Mucosa of gallbladder (tissue), 1 donor: ENCODE data around the gene BTLA. TPM values are rescaled to one million over a fixed set of nuclear protein-coding genes. Genes with fewer than 3 reads are reported as not detected.
"Not testable (repeated sequence)": the region's sequence is repeated elsewhere in the genome, so short reads cannot be mapped to it uniquely, and the experiment has no call there.

Experiments
- DNase-seq: peaks from one replicate; pipeline ENCODE4 v3.0.0-alpha.2; 2020; ENCODE audit warnings: low spot score
- total RNA-seq: library from RNA; stranded (reverse); gene quantifications from one replicate; pipeline ENCODE4 v1.2.1, GENCODE V29; 2021
- donor health status: DM: no; HTN: no; CAD: no.

The BTLA gene
- total RNA-seq, 1 donor from 2014 or later, result 0.81 TPM

DNA sequence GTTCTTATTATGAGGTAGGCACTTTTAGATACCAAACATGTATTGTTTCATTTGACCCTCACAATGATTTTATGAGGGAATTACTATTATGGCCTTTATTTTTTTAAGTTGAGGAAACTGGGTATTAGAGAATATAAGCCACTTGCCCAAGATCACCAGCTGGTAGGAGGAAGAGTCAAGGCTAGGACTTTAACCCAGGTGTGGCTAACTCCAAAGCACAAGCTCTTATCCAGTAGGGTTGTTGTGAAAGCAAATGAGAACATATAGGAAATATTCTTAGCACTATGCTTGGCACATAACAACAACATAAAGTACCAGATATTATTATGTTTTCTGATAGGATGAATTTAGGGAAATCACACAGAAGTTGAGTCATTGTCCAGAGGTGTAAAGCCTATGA is 7.9 kb downstream of the BTLA start:
- no peak for DNase-seq

DNA sequence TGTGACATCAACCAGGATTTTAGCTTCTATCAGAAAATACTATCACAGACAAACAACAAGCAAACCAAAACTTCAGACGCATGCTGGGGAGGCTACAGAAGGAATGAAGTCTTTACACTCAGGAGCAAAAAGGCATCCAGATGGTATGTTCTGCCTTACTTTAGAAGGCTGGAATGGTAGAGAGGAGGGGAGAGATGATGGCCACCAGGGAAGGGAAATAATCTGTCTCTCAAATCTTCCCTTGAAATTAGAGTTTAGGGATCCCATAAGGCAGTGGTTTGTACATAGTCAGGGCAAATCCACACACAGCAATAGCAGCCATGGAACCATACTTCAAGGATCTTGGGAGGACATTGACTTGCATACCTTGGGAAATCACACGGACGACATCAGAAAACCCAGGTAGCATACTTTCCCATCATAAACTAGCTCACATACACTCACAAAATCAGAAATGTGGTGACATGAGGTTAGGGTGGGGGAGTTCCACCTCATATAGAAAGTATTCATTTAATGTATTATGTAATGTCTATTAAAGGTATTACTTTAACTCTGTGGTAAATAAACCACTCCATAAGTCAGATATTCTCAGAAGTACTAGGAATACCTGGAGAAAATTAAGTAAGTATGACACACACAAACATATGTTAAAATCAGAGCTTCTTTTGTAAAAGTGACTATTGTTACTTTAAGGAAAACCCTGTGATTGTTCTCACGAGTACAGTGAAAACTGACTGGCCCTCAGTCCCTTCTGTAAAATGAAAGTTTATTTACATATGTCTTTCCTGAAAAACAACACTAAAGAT is 9.4 kb downstream of the BTLA start:
- DNase-seq, result no peak

DNA sequence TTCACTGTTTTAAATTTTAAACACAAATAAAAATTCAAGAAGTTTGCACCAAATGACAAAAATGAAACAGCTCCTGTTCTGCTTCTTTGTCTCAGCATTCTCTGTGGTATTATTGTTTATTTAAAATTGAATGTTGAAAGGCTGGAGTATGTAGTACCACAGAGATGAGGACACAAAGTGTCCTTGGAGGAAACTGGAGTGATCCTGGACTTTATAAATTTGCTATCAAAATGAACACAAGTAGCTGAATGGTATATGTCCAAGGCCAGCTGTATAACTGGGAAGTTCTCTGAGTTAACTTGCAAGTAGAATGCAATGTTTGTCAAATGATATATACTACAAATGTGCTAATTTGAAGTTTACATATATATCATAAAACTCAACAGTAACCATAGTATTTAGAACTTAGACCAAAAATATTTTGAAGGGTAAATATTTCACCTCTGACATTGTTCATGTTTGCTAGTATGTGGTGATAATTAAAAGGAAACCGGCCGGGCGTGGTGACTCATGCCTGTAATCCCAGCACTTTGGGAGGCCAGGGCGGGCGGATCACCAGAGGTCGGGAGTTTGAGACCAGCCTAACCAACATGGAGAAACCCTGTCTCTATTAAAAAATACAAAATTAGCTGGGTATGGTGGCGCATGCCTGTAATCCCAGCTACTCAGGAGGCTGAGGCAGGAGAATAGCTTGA is 12.3 kb downstream of the BTLA start:
- DNase-seq, result no peak

DNA sequence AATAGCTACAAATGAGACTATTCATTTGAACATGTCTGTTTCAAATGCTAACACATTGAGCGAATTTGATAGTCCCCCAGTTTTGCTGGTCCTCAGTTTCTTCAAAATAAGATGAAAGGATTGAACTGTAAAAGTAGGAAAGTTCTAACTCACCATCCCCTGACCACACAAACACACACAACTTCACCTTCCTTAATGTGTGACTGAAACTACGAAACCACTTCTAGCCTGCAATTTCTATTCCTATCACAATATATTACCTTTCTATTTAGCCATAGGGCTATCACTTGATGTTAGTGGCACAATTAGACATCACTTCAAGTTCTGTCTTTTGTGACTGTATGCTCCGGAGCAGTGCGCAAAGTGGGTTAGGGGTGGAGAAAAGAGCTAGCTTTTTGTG is 14.9 kb downstream of the BTLA start:
- DNase-seq, result no peak

DNA sequence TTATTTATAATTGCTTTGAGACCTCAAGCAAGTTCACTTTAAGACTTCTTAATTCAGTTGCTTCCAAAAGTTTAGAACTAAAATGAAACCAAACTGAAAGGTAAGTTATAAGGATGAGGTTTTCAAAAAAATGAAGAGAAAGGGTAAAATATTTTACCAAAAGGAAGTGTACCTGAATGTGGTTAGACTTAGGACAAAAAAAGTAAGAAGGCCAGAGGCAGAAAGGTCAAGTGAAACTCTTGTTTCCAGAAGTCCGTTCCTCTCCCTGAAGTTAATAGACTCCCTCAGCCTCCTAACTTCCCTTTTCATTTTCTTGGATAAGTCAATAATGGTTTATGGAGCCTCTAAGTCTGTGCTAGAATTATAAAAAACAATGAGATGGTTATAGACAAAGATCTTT is 16.6 kb downstream of the BTLA start:
- DNase-seq, result no peak

DNA sequence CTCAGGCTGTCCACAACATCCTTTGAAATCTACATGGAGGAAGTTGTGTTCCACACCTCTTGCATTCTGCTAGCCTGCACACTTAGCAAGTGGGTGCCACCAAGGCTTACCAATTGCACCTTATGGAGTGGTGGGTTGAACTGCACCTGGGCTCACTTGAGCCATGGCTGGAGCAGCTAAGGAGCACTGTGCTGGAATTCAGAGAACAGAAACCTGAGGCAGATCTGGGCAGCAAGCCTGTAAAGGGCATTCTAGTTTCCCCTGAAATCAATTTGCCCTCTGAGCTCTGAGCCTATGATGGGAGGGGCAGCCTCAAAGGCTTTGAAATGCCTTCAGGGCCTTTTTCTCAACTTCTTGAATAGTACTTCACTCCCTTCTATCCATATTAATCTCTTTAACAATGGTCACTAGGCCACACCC is 18.0 kb downstream of the BTLA start:
- no peak for DNase-seq

DNA sequence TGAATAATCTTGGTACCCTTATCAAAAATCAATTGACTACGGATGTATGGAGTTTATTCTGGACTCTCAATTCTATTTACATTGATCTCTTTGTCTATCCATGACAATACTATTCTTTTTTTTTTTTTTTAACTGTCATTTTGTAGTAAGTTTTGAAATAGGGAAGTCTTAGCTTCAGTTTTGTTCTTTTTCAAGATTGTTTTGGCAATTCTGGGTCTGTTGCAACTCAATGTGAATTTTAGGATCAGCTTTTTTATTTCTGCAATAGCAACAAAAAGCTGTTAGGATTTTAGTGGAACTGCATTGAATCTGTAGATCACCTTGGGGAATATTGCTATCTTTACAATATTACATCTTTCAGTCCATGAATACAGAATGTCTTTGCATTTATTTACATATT is 21.4 kb downstream of the BTLA start:
- DNase-seq, result no peak

DNA sequence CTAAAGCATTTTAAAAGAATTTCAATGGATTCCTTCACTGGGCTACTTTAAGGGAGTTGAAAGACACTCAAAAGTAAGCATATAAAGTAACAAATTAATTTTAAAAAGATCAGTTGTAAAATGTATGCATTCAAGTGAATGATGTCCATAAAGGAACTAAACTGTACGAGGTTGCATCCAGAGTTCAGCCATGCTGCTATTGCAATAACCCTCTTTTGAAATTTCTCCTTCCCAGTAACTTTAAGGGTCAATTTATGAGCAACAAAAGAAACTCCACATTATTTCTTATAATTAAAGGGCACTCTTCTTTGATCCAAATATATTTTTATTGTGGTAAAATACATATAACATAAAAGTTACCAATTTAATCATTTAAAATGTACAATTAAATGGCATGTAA is 22.9 kb downstream of the BTLA start:
- DNase-seq, result no peak

DNA sequence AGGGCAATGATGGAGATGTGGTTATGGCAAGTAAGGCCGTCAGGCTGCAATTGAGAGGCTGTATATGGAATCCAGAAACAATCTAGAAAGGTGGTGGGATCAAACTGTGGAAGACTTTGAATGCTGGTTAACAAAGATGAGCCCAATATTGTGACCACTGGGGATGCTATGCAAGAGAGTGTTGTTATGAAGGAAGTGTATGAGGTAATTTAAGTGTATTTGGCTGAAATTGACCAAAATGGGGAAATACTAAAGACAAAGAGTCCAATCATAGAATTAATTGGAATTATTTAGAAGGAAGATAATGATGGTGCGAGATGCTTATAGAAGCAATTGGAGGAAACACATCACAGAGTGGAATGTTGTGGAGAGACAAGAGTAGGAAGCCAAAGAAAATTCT is 24.5 kb downstream of the BTLA start:
- DNase-seq, result no peak

DNA sequence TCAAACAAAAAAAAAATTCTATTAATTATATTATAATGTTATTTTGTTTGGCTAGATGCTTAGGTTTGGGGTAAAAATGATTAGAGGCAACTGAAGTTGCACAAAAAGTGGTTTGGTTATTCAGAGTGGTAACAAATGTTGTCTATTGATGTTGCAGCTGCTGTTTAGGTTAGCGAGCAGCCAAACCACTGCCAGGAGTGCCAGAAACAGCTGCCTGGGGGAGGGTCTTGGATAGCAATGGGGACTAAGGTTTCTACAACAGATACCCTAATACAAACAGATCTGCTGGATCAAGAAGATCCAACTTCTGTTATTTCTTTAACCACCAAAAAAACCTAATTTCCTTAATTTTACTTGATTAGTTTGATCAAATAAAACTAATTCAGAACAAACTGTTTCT is 26.6 kb downstream of the BTLA start:
- no peak for DNase-seq

DNA sequence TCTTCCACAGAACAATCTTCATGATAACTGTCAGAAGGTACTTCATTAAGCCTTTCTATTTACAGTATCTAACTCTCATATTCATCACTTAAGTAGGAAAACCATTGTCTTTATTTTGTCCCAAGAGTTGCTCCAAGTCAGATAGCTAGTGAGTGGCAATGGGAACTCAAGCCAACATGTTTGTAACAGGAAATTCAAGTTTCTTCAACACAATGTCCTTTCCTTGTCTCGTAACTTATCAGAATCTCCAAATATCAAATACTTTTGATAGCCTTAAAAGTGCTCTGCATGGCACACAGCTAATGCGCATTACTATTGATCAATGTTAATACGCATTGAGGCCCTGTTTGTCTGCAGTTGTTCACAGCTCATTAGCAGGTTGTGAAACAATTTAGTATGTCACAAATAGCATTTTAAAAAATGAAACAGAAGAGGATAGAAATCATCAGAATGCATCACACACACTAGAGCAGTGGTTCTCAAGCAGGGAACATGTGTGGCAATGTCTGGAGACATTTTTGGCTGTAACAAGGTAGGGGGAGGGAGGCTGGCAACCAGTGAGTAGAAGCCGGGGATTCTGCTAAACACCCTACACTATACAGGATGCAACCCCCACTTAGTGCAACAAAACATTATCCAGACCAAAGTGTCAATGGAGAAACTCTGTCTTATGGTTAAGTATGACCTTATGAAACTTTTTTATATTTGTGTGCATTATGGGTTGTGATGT is 27.5 kb downstream of the BTLA start:
- DNase-seq, result no peak

DNA sequence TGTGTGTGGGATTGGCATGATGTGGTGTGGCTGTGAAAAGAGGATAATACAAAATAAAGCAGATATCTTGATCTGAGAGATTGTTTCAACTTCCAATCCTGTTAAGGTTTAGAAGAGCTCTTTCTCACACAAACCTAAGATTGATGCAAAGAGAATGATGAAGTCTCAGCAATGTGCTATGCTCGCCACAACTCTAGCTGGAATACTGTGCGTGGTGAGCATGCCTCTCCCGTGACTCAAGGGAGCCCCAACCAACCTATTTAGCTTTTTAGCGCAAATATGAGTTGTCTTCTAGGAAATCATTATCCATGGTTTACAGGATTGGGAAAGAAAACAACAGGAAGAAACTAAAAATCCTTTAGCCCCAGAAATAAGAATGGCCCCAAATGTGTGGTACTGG is 28.5 kb downstream of the BTLA start:
- no peak for DNase-seq

DNA sequence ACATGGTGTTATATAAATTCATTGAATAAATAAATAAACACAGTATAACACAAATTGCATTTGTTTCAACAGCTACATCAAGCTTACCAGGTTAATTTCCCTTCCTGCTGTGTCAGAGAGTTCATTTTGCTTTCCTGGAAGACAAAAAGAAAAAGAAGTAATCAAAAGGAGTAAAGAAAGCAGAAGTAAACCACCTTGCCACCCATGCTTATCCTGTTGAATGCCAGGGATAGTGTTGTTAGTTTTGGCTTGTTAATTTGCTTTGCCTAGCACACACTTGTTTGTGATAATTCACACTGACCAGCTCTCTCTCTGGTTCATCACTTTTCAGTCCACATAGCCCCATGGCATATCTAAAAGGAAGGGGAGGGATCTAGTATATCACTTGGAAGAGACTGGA is 29.6 kb downstream of the BTLA start:
- no peak for DNase-seq

DNA sequence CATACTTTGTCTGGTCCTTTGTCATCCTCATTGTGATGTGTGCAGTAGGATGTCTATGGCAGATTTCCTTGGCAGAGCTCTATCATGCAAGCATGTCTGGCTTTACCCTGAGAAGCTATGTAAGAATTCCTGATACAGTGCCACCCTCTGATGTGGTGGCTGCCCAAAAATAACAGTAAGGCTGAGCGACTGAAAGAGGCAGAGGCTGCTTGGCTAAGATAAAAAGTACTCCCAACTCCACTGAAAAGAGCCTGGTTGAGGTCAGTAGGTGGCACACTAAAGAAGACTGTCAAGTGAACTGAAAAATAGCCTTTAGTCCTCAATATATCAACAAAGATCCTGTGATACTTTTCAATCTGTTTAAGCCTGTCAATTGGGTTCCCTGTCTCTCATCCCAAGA is 31.7 kb downstream of the BTLA start:
- DNase-seq, result no peak

DNA sequence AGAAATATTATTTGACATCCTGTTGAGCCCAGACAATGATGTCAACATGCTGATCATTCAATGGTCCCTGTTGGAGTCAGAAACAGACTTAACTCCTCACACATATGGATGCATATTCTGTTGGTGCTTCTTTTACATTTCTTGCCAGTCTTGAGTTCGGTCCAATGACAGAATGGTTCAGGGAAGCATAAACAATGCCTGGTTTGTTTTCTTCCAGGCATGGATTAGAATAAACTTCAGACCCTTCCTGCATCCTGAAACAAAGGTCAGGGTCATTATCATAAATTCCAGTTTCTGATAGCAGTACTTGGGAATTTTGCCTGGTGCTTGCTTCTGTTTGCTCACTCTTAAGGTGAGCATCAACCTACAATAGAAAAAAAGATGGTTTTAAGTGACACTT is 33.3 kb downstream of the BTLA start:
- DNase-seq, result no peak

DNA sequence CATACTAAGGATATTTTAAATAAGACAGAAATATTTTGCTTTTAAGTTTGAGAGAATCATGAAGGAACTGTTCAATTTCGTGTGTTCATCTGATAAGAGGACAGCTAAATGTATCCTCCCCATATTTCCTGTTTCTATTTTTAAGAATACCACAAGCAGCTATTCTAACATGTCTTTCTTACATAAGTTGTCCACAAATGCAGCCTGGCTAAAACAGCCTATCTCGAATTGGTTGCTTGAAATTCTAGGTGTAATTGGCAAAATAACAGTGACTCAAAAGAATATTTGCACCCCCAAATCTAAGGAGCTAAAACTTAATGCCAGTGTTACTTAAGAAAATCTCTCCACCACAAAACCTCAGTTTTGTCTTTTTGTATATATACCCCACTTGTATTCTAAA is 35.0 kb downstream of the BTLA start:
- no peak for DNase-seq

DNA sequence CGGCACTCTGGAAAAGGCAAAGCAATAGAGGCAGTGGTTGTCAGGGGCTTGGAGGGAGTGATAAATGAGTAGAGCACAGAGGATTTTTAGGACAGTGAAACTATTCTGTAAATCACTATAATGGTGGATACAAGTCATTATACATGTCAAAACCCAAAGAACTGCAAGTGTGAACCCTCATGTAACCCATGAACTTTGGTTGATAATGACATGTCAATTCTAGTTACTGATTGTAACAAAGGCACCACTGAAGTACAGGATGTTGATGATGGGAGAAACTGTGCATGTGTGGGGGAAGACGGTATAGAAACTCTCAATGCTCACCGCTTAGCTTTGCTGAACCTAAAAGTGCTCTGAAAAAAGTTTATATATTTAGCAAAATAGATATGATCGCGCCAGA is 36.0 kb downstream of the BTLA start:
- DNase-seq, result no peak

DNA sequence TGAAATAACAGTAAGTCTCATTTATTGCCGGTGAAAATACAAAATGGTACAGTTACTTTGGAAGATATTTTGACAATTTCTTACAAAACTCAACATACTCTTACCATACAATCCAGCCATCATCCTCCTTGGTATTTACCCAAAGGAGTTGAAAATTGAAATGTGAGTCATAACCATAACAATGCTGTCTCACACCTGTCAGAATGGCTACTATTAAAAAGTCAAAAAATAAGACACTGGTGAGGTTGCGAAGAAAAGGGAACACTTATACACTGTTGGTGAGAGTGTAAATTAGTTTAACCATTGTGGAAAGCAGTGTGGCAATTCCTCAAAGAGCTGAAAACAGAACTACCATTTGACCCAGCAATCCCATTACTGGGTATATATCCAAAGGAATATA is 37.5 kb downstream of the BTLA start:
- DNase-seq, result not testable (repeated sequence)

DNA sequence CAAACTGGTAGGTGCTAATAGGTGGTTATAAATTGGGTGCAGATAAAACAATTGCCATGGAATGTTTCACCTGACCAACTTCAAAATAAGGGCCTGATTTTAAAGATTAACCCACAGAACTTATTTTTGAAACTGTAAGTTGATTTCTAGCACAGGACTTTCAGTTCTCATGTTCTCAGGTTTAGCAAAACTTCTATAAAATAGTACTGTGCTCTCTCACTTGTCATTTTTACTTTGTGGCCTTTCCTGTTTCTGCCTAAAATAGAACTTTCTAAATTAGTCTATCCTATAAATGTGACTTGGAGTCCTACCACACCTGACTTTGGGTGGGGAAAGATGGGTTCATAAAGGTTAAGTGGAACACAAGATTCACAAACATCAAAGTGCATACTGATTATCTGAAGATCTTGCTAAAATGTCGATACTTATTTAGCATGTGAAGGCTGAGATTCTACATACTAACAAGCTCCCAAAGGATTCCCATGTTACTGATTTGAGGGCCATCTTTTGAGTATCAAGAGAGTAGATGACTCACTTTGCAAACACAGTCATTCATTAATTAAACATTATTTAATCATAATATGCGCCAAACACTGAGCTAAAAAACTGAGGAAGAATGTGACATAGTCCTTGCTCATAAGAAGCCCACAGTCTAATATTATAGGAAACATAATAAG is 38.6 kb downstream of the BTLA start:
- no peak for DNase-seq

DNA sequence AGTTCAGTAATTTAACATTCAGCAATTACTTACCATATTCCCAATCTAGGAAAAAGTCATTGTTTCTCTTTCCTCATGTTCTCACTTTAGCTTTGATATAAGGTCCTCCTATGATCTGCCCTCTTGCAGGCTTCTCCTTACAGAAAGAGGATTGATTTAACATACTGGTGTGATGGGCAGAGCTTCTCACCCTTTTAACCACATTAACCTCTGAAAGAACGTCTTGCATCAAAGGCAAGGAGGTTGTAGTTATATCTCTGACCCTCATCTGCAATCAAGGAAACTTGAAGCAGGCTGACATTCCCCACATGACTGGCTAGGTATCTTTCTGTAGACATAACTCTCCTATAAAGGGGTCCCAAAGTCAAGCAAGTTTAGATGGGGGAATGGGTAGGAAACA is 39.5 kb downstream of the BTLA start:
- DNase-seq, result no peak

DNA sequence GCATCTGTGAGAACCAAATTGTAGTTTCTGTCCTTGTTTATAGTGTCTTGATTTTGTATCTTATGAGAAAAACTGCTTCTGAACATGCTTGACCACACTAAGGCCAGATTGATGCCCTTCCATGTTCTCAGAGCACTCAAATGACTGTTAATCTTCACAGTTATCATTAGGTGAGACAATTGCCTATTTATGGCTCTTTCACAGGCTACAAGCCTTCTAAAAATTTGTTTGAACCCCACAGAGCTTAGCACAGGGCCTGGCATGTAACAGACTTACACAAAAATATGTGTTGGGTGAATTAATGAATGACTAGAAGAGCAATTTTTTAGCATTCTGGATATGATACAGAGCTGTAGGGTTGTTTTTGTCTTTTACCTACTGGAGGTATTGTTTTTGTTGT is 43.1 kb downstream of the BTLA start:
- DNase-seq, result no peak

DNA sequence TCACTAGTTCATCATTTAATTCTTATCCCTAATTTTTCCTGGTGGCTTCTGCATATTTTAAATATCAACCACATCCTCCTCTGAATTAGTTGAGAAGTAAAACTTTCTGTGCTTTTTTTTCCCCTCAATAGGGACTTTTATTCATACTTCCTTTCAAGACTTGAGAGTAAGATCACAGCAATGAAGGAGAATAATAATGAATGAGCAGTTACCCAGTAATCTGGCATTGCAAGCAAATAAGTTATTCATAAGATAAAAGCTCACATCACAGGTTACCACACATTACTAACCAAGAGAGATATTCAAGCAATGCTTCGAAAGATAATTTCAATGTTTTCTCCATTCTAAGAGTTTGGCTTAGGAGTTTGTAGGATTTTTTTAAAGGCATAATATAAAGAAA is 50.3 kb downstream of the BTLA start:
- no peak for DNase-seq
